Left lung (tissue), 10 donors: Measurements from ENCODE around the gene WNT7B. TPM values are rescaled to one million over a fixed set of nuclear protein-coding genes. Genes with fewer than 3 reads are reported as not detected.

Experiments
- ATAC-seq: fragments of 200-7000 bp; cut with Tn5 transposase; one replicate; pipeline ENCODE4 v1.9.1; 2020; ENCODE audit warnings: moderate library complexity
- DNase-seq, 4 donors: peaks; one replicate each; pipeline ENCODE4 v3.0.0-alpha.2; 2013 to 2020
- H3K27ac ChIP-seq, 2 donors: fragments of 200-600 bp; sonication (generic) in 1 of 2; one replicate each; pipeline versions ENCODE4 v1.5.0 to v1.8.0; 2020 to 2021
- H3K27me3 ChIP-seq, 2 donors: fragments of 200-600 bp; sonication (generic) in 1 of 2; one replicate each; pipeline versions ENCODE4 v1.5.0 to v1.8.0; 2020 to 2021
- H3K36me3 ChIP-seq, 2 donors: fragments of 200-600 bp; sonication (generic) in 1 of 2; one replicate each; pipeline versions ENCODE4 v1.5.0 to v1.8.0; 2020 to 2021
- H3K4me1 ChIP-seq, 2 donors: fragments of 200-600 bp; one replicate each; pipeline ENCODE4 v1.8.0; 2021
- H3K4me3 ChIP-seq, 2 donors: fragments of 200-600 bp; sonication (generic) in 1 of 2; one replicate each; pipeline versions ENCODE4 v1.5.0 to v1.8.0; 2020 to 2021; ENCODE audit warnings: mild to moderate bottlenecking in 1 of 2
- H3K9me3 ChIP-seq, 2 donors: fragments of 200-600 bp; sonication (generic) in 1 of 2; one replicate each; pipeline versions ENCODE4 v1.5.0 to v1.8.0; 2020 to 2021
- intact Hi-C, 2 donors: fragments of 100-400 bp; cut with DNase I; formaldehyde crosslinking; loops; one replicate each; pipeline versions ENCODE4 v1.11.2 to v1.14.2; 2022
- polyA plus RNA-seq, 6 donors: library from polyadenylated mRNA; unstranded; fragments of 120-200 nt; gene quantifications; one replicate each; pipeline ENCODE4 v1.2.1, GENCODE V29; 2013; ENCODE audit not compliant: insufficient read length in 6 of 6
- total RNA-seq, 2 donors: library from RNA; stranded (reverse); fragmentation: NEBNext Ultra II Directional; extraction: Animal tissue kit (Norgen Biotek cat#: 25700); gene quantifications; one replicate each; pipeline ENCODE4 v1.2.1, GENCODE V29; 2021
- TF ChIP-seq, protein P1 (sequence below), 2 donors: fragments of 200-600 bp; sonication (generic) in 1 of 2; IDR thresholded peaks; one replicate each; pipeline versions ENCODE4 v1.5.0 to v1.8.0; 2021; ENCODE audit warnings: antibody characterized with exemption in 2 of 2
- donor health status: DM: no; HTN: yes; CAD: no.
- donor health status: DM: no; HTN: no; CAD: no.

WNT7B gene
- total and polyA plus RNA-seq, 8 donors: 7.2 to 21.7 (median 14.9) TPM

- no peaks in the 10 kb centered on the region for H3K9me3 ChIP-seq
- intact Hi-C loops: no loop called here
- H3K27me3 ChIP-seq: peaks cover 0 to 72% of the 10 kb centered on the region in 2 donors
- peak; percentile 83 for ATAC-seq
- H3K27ac ChIP-seq: no peak overlapping the region
- no peaks in the 10 kb centered on the region for H3K36me3 ChIP-seq
- no peak overlapping the region for H3K4me3 ChIP-seq
- peaks cover 0 to 5% of the 10 kb centered on the region in 2 donors for H3K4me1 ChIP-seq
- TF ChIP-seq, protein P1, sequence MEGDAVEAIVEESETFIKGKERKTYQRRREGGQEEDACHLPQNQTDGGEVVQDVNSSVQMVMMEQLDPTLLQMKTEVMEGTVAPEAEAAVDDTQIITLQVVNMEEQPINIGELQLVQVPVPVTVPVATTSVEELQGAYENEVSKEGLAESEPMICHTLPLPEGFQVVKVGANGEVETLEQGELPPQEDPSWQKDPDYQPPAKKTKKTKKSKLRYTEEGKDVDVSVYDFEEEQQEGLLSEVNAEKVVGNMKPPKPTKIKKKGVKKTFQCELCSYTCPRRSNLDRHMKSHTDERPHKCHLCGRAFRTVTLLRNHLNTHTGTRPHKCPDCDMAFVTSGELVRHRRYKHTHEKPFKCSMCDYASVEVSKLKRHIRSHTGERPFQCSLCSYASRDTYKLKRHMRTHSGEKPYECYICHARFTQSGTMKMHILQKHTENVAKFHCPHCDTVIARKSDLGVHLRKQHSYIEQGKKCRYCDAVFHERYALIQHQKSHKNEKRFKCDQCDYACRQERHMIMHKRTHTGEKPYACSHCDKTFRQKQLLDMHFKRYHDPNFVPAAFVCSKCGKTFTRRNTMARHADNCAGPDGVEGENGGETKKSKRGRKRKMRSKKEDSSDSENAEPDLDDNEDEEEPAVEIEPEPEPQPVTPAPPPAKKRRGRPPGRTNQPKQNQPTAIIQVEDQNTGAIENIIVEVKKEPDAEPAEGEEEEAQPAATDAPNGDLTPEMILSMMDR (IDR thresholded peaks at IDR 0.05): no peak
- DNase-seq: peak in 1 of 4 donors; percentile 61
Measured at GRCh38 chr22:45934659-45935341, 42.2 kb downstream of the WNT7B start.

DNA sequence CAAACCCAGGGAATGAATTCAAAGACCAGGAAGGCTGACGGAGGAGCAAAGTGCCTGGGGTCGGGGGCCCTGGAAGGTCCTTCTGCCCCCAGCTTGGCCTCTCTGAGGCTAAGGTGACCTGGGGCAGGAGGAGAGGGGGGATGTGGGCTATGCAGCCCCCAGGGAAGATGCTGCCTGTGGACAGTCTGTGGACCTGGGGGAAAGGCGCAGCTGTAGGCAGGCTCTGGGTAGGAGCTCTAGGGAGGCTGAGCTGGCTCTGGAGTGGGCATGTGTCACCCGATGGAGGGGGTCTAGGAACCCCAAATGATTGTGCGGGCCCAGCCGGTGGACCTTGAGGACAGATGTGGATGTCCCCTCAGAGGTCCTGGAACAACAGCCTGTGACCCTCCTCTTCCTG, 42.8 kb downstream of the WNT7B start:
- peaks cover 0 to 72% of the 10 kb centered on the region in 2 donors for H3K27me3 ChIP-seq
- DNase-seq: no peak
- intact Hi-C loops: no loop called here
- no peaks in the 10 kb centered on the region for H3K9me3 ChIP-seq
- H3K36me3 ChIP-seq: no peaks in the 10 kb centered on the region
- no peak overlapping the region for H3K27ac ChIP-seq
- ATAC-seq: peak; percentile 5
- TF ChIP-seq, protein P1 (IDR thresholded peaks at IDR 0.05): no peak
- peaks cover 0 to 5% of the 10 kb centered on the region in 2 donors for H3K4me1 ChIP-seq
- no peak overlapping the region for H3K4me3 ChIP-seq

- Histone ChIP-seq H3K27me3 (peaks cover 0 to 72% of the 10 kb centered on the region in 2 donors), H3K4me1 (peaks cover 0 to 5% of the 10 kb centered on the region in 2 donors), H3K4me3 (no peak overlapping the region), H3K9me3 (no peaks in the 10 kb centered on the region), H3K36me3 (no peaks in the 10 kb centered on the region), H3K27ac (no peak overlapping the region)
- no peak for ATAC-seq
- intact Hi-C loops: no loop called here
- no peak for DNase-seq
- TF ChIP-seq, protein P1 (IDR thresholded peaks at IDR 0.05): no peak
Measured at GRCh38 chr22:45933506-45934167, 43.3 kb downstream of the WNT7B start.

GRCh38 chr22:45932071-45932470, 44.9 kb downstream of the WNT7B start:
- TF ChIP-seq, protein P1 (IDR thresholded peaks at IDR 0.05): no peak
- H3K4me3 ChIP-seq: no peak overlapping the region
- ATAC-seq (no peak), DNase-seq (no peak)
- H3K36me3 ChIP-seq: no peaks in the 10 kb centered on the region
- intact Hi-C loops: no loop called here
- peaks cover 0 to 5% of the 10 kb centered on the region in 2 donors for H3K4me1 ChIP-seq
- H3K27ac ChIP-seq: no peak overlapping the region
- peaks cover 0 to 71% of the 10 kb centered on the region in 2 donors for H3K27me3 ChIP-seq
- no peaks in the 10 kb centered on the region for H3K9me3 ChIP-seq

DNA sequence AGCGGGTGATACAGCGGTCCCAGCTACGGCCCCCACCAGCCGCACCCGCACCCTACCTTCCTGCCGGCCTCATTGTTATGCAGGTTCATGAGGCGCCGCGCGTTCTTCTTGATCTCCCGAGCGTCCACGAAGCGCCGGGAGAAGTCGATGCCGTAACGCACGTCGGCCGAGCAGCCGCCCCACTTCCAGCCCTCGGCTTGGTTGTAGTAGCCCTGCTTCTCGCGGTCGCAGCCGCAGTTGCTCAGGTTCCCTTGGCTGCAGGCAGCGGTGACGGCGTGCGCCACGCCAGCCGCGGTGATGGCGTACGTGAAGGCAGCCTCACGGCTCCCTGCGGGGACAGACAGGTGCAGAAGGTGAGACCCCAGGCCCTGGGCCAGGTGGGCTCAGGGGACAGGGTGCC, 45.9 kb downstream of the WNT7B start:
- Histone ChIP-seq H3K27me3 (peaks cover 0 to 62% of the 10 kb centered on the region in 2 donors), H3K27ac (no peak overlapping the region), H3K4me1 (peaks cover 0 to 5% of the 10 kb centered on the region in 2 donors), H3K9me3 (no peaks in the 10 kb centered on the region), H3K4me3 (no peak overlapping the region), H3K36me3 (no peaks in the 10 kb centered on the region)
- TF ChIP-seq, protein P1 (IDR thresholded peaks at IDR 0.05): no peak
- intact Hi-C loops: no loop called here
- DNase-seq: no peak
- ATAC-seq: no peak
